ENCODE results near the gene ERAL1. TPM values are rescaled to one million over a fixed set of nuclear protein-coding genes. Genes with fewer than 3 reads are reported as not detected.

ERAL1 gene
- total and polyA plus RNA-seq, 2 of the 13 experiments (the other 11 are each of a cell fraction or from before 2014, with no cell fraction given) = 46.9 to 72.2 TPM

- TF ChIP-seq FOXO4 (CRISPR knock-in tag; conservative IDR thresholded peaks at IDR 0.05) (no peak), HCFC1 (IDR thresholded peaks at IDR 0.05; ENCODE audit: low read depth, low read length) (peak; percentile 48), ZNF337 (CRISPR knock-in tag; IDR thresholded peaks at IDR 0.05; ENCODE audit: borderline replicate concordance, low read depth) (peak; percentile 67; the same call in 1 of the 2 replicates), ZBTB33 (CRISPR knock-in tag; IDR thresholded peaks at IDR 0.05) (peak; percentile 87), KDM3A (CRISPR knock-in tag; IDR thresholded peaks at IDR 0.05; ENCODE audit: low read depth) (no peak), IKZF1 (IDR thresholded peaks at IDR 0.05) (no peak), SP5 (CRISPR knock-in tag; IDR thresholded peaks at IDR 0.05; ENCODE audit: borderline replicate concordance, low read depth) (peak; percentile 66; the same call in 1 of the 2 replicates), ZNF850 (CRISPR knock-in tag; conservative IDR thresholded peaks at IDR 0.05) (no peak), ISX (CRISPR knock-in tag; conservative IDR thresholded peaks at IDR 0.05) (no peak), POGZ (CRISPR knock-in tag; IDR thresholded peaks at IDR 0.05) (peak; percentile 79; the same call in 1 of the 2 replicates), ZC3H4 (CRISPR knock-in tag; IDR thresholded peaks at IDR 0.05; ENCODE audit: borderline replicate concordance) (0 out of 2 replicates have a peak, but pooled peaks have one; percentile 43), GFI1 (CRISPR knock-in tag; IDR thresholded peaks at IDR 0.05; ENCODE audit: borderline replicate concordance) (no peak), DDIT3 (CRISPR knock-in tag; IDR thresholded peaks at IDR 0.05) (no peak), PLSCR1 (CRISPR knock-in tag; IDR thresholded peaks at IDR 0.05; ENCODE audit: borderline replicate concordance) (0 out of 2 replicates have a peak, but pooled peaks have one; percentile 61), TBX2 (CRISPR knock-in tag; IDR thresholded peaks at IDR 0.05; ENCODE audit: borderline replicate concordance) (peak; percentile 84), ZBTB21 (CRISPR knock-in tag; IDR thresholded peaks at IDR 0.05) (0 out of 2 replicates have a peak, but pooled peaks have one; percentile 17), ZNF33A (CRISPR knock-in tag; IDR thresholded peaks at IDR 0.05; ENCODE audit: borderline replicate concordance) (no peak)
- TF ChIP-seq, protein P1, sequence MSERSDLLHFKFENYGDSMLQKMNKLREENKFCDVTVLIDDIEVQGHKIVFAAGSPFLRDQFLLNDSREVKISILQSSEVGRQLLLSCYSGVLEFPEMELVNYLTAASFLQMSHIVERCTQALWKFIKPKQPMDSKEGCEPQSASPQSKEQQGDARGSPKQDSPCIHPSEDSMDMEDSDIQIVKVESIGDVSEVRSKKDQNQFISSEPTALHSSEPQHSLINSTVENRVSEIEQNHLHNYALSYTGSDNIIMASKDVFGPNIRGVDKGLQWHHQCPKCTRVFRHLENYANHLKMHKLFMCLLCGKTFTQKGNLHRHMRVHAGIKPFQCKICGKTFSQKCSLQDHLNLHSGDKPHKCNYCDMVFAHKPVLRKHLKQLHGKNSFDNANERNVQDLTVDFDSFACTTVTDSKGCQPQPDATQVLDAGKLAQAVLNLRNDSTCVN (CRISPR knock-in tag; IDR thresholded peaks at IDR 0.05; ENCODE audit: borderline replicate concordance) = 0 out of 2 replicates have a peak, but pooled peaks have one; percentile 48
- TF ChIP-seq, protein P2, sequence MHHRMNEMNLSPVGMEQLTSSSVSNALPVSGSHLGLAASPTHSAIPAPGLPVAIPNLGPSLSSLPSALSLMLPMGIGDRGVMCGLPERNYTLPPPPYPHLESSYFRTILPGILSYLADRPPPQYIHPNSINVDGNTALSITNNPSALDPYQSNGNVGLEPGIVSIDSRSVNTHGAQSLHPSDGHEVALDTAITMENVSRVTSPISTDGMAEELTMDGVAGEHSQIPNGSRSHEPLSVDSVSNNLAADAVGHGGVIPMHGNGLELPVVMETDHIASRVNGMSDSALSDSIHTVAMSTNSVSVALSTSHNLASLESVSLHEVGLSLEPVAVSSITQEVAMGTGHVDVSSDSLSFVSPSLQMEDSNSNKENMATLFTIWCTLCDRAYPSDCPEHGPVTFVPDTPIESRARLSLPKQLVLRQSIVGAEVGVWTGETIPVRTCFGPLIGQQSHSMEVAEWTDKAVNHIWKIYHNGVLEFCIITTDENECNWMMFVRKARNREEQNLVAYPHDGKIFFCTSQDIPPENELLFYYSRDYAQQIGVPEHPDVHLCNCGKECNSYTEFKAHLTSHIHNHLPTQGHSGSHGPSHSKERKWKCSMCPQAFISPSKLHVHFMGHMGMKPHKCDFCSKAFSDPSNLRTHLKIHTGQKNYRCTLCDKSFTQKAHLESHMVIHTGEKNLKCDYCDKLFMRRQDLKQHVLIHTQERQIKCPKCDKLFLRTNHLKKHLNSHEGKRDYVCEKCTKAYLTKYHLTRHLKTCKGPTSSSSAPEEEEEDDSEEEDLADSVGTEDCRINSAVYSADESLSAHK (CRISPR knock-in tag; IDR thresholded peaks at IDR 0.05; ENCODE audit: borderline replicate concordance) = no peak
- TF ChIP-seq, protein P3, sequence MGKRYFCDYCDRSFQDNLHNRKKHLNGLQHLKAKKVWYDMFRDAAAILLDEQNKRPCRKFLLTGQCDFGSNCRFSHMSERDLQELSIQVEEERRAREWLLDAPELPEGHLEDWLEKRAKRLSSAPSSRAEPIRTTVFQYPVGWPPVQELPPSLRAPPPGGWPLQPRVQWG (CRISPR knock-in tag; IDR thresholded peaks at IDR 0.05; ENCODE audit: borderline replicate concordance, low read depth) = no peak
Observed at GRCh38 chr17:28902819-28903545, 48.2 kb downstream of the ERAL1 start, which contains the start of gene DHRS13 (continued).

Data from HepG2 (cell line).